Activated naive CD4-positive, alpha-beta T cell treated with anti-CD3 and anti-CD28 coated beads, Interleukin-2, amount 50 U/mL, for 72 hours (primary cell): ENCODE data around the gene MFSD12. TPM values are rescaled to one million over a fixed set of nuclear protein-coding genes. Genes with fewer than 3 reads are reported as not detected.

Source experiments
- ATAC-seq, 2 donors: fragments of 150-1000 bp; cut with Tn5 transposase; 2 replicates each; pipeline ENCODE4 v1.10.0; 2021; ENCODE audit warnings: mild to moderate bottlenecking in 2 of 2, moderate library complexity in 2 of 2
- DNase-seq, 2 donors: peaks; one replicate each; pipeline ENCODE4 v3.0.0; 2021 to 2022; ENCODE audit warnings: low spot score in 2 of 2
- H3K27ac Mint-ChIP-seq, 2 donors: one replicate each; pipeline ENCODE4 v1.8.0; 2022; ENCODE audit warnings: mild to moderate bottlenecking in 2 of 2, mixed read lengths in 2 of 2
- H3K36me3 Mint-ChIP-seq, 2 donors: one replicate each; pipeline ENCODE4 v1.8.0; 2022; ENCODE audit warnings: mixed read lengths in 2 of 2
- H3K9me3 Mint-ChIP-seq, 2 donors: one replicate each; pipeline ENCODE4 v1.8.0; 2022; ENCODE audit warnings: mixed read lengths in 2 of 2
- total RNA-seq, 2 donors: library from RNA; stranded (reverse); gene quantifications; one replicate each; pipeline ENCODE4 v1.2.3, GENCODE V29; 2022

Gene MFSD12
- total RNA-seq, 2 donors from 2014 or later: 40.1 to 47.5 TPM

DNA sequence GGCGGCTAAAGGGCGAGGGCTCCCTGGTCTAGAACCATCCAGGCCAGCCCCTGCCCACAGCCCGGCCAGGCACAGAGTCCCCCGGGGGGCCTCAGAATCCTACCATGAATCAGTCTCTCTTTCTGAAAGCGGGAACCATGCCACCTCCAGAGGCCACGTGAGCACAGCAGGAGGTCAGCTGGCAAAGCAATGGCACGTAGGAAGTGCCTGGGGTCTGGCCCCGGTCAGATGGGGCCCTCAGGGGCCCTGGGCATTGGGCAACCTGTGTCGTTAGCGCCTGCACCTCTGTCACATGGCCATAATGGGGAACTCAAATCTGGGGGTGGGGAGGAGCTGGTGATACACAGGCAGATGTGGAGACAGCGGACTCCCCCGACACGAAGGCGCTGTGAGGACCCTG, 8.8 kb downstream of the MFSD12 start:
- H3K9me3 Mint-ChIP-seq: no peaks in the 10 kb centered on the region
- ATAC-seq: no peak
- H3K36me3 Mint-ChIP-seq: no peaks in the 10 kb centered on the region

GRCh38 chr19:3547767-3548282, 9.6 kb downstream of the MFSD12 start:
- Mint-ChIP-seq H3K9me3 (no peaks in the 10 kb centered on the region), H3K36me3 (no peaks in the 10 kb centered on the region), H3K27ac (peak overlapping the region in 1 of 2 donors; percentile 41)
- DNase-seq: no peak
- no peak for ATAC-seq

More for the DNA sequence above, 8.8 kb downstream of the MFSD12 start:
- no peak for DNase-seq
- H3K27ac Mint-ChIP-seq: peak overlapping the region in 1 of 2 donors; percentile 37

DNA sequence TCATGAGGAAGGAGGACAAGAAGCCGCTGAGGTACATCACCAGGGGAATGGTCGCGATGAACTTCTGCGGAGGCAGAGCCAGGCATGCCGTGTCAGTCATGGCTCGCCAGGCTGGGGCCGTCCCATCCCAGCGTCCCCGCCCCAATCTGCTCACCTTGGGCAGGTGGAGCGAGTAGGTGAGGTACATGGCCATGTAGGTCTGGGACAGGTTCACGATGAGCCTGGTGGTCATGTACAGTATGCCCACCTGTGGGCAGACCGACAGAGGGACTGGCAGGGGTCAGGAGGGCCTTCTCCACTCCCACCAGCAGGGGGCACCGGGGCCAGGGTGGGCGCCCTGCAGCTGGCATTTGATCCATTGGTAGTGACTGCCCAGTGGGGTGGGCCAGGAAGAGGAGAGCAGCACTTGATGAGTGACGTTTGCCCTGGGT, 10.1 kb downstream of the MFSD12 start:
- DNase-seq: peak in 1 of 2 donors; percentile 68
- no peaks in the 10 kb centered on the region for H3K36me3 Mint-ChIP-seq
- H3K27ac Mint-ChIP-seq: peak overlapping the region in 1 of 2 donors; percentile 41
- no peaks in the 10 kb centered on the region for H3K9me3 Mint-ChIP-seq
- peak in 1 of 2 donors; percentile 38 for ATAC-seq

- no peaks in the 10 kb centered on the region for H3K36me3 Mint-ChIP-seq
- no peaks in the 10 kb centered on the region for H3K9me3 Mint-ChIP-seq
- peak overlapping the region in 1 of 2 donors; percentile 41 for H3K27ac Mint-ChIP-seq
- no peak for ATAC-seq
- no peak for DNase-seq
Observed at GRCh38 chr19:3546119-3546518, 11.3 kb downstream of the MFSD12 start.

- Mint-ChIP-seq H3K27ac (peak overlapping the region; percentile 36 to 72), H3K9me3 (no peaks in the 10 kb centered on the region), H3K36me3 (no peaks in the 10 kb centered on the region)
- ATAC-seq (no peak), DNase-seq (no peak)
Observed at GRCh38 chr19:3545669-3546034, 11.7 kb downstream of the MFSD12 start.

- Mint-ChIP-seq H3K9me3 (no peaks in the 10 kb centered on the region), H3K36me3 (peaks cover 0 to under 1% of the 10 kb centered on the region in 2 donors), H3K27ac (peak overlapping the region; percentile 36 to 72)
- ATAC-seq (peak; percentile 70 to 84), DNase-seq (peak; percentile 83 to 96)
Observed at GRCh38 chr19:3544742-3545668, 12.4 kb downstream of the MFSD12 start.

DNA sequence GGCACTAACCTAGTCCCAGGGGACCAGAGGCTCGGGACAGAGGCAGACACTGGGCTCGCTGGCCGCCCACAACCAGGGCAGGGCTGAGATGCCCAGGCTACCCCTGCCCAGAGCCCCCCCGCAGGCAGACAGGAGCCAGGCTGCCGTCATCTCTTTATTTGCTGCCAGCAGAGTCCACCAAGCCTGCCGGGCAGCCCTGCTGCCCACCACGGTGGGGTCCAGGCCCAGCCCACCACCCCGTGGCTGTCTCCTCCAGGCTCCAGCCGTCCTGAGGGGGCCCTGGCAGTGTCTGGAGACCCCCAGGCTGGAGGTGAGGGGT, 13.4 kb downstream of the MFSD12 start:
- ATAC-seq (no peak), DNase-seq (no peak)
- Mint-ChIP-seq H3K36me3 (peaks cover 0 to 8% of the 10 kb centered on the region in 2 donors), H3K9me3 (no peaks in the 10 kb centered on the region), H3K27ac (peak overlapping the region in 1 of 2 donors; percentile 44)

DNA sequence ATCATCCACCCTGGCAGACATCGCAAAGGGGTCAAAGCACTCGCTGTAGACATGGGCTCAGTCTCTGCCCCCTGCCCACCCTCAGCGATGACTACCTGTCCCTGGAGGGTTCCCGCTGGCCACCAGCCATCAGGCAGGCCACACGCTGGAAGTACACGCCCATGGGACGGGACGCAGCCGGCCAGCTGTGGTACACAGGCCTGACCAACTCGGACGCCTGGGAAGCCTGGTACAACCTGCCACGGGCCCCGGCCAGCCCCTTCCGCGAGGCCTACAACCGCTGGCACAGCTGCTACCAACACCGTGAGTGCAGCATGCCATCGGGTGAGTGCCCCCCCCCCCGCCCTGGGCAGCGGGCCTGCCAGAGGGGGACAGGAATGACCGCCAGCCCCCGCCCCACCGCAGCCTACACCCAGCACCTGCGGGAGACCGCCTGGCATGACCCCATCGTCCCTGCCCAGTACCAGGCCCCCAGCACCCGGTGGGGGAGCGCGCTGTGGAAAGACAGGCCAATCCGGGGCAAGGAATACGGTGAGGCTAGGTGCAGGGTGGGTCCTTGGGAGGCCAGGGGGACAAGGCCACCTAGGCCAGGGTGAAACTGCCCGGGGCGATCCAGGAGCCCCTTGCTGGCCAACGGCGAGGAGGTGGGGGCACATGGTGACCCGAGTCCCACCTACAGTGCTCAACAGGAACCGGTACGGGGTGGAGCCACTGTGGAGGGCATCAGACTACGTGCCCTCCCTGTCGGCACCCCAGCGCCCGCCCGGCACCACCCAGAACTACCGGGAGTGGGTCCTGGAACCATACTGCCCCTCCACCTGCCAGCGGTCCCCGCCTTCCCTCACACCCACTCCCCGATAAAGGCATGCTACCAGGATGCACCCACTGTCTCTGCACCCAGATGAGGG, 14.0 kb downstream of the MFSD12 start:
- H3K27ac Mint-ChIP-seq: peak overlapping the region in 1 of 2 donors; percentile 44
- H3K9me3 Mint-ChIP-seq: no peaks in the 10 kb centered on the region
- H3K36me3 Mint-ChIP-seq: peaks cover 0 to 8% of the 10 kb centered on the region in 2 donors
- DNase-seq: no peak
- no peak for ATAC-seq

DNA sequence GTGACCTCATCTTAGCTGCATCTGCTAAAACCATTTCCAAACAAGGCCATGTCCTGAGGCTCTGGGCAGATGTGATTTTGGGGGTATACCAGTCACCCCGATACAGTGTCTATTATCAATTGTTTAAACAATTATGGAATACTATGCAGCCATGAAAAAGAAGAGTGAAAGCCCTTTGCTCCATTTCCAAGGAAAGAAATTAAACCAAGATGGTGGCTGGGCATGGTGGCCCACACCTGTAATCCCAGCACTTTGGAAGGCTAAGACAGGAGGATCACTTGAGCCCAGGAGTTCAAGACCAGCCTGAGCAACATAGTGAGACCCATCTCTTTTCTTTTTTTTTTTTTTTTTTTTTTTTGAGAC, 17.6 kb downstream of the MFSD12 start:
- H3K9me3 Mint-ChIP-seq: no peaks in the 10 kb centered on the region
- ATAC-seq: no peak
- no peak for DNase-seq
- H3K36me3 Mint-ChIP-seq: peaks cover 0 to 14% of the 10 kb centered on the region in 2 donors
- H3K27ac Mint-ChIP-seq: peak overlapping the region; percentile 36 to 56

GRCh38 chr19:3538965-3539755, 18.2 kb downstream of the MFSD12 start, which contains the start of gene TEKTIP1:
Gene TEKTIP1 (plus strand): TSS chr19:3539174. CDS start chr19:3539178, 4 bp downstream.
- Mint-ChIP-seq H3K9me3 (no peaks in the 10 kb centered on the region), H3K36me3 (peaks cover 0 to 17% of the 10 kb centered on the region in 2 donors), H3K27ac (peak within 1 kb of the TSS; percentile 36 to 77)
- ATAC-seq (no peak), DNase-seq (no peak)

- Mint-ChIP-seq H3K36me3 (peaks cover 0 to 17% of the 10 kb centered on the region in 2 donors), H3K27ac (peak overlapping the region in 1 of 2 donors; percentile 77)
- no peak for ATAC-seq
Observed at GRCh38 chr19:3538258-3538929, 19.0 kb downstream of the MFSD12 start.

GRCh38 chr19:3537438-3538240, 19.7 kb downstream of the MFSD12 start:
- no peak for DNase-seq
- Mint-ChIP-seq H3K27ac (peak overlapping the region; percentile 77 to 84), H3K9me3 (no peaks in the 10 kb centered on the region), H3K36me3 (peaks cover 0 to 17% of the 10 kb centered on the region in 2 donors)
- ATAC-seq: peak; percentile 9 to 19

More at GRCh38 chr19:3538258-3538929, 19.0 kb downstream of the MFSD12 start:
- no peak for DNase-seq
- H3K9me3 Mint-ChIP-seq: no peaks in the 10 kb centered on the region

- Mint-ChIP-seq H3K27ac (peak overlapping the region in 1 of 2 donors; percentile 77), H3K36me3 (peaks cover 0 to 17% of the 10 kb centered on the region in 2 donors), H3K9me3 (no peaks in the 10 kb centered on the region)
- ATAC-seq (no peak), DNase-seq (no peak)
Observed at GRCh38 chr19:3537101-3537437, 20.3 kb downstream of the MFSD12 start.

DNA sequence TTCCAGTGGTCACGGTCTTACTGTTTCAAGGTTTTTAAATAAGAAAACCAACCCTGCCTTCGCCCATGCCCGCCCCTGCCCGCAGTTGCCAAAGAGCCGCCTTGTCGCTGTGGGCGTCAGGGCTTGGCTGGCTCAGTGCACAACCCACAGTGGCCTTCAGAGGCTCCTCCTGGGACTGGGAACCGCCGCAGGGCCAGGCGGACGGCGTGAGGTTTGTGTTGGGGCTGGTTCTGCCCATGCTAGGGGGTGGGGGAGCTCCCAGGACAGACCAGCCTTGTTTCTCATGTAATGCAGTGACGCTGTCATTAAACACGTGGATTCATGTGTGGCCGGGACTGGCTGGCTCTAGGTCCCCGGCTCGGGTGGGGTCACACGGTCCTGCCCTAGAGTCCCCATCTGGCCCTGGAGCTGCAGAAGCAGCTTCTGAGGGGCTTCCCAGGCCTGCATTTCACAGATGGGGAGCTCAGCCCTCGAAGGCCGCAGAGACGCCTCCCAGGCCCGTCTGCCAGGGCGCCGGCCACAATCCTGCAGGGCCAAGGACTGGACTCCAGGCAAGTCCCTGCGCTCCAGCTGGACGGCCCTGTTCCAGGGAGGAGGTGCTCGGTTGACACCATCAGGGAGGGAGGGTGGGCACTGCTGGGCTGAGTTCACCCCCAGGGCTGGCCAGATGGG, 20.8 kb downstream of the MFSD12 start:
- no peaks in the 10 kb centered on the region for H3K9me3 Mint-ChIP-seq
- H3K36me3 Mint-ChIP-seq: peaks cover 0 to 17% of the 10 kb centered on the region in 2 donors
- DNase-seq (no peak), ATAC-seq (no peak)
- peak overlapping the region in 1 of 2 donors; percentile 77 for H3K27ac Mint-ChIP-seq
